Body of pancreas (tissue), 4 donors: ENCODE measurements around the gene GDPD4. TPM values are rescaled to one million over a fixed set of nuclear protein-coding genes. Genes with fewer than 3 reads are reported as not detected.

Experiments
- ATAC-seq: fragments of 150-250 bp; one replicate; pipeline ENCODE4 v1.9.1; 2016
- DNase-seq, 4 donors: peaks; one replicate each; pipeline ENCODE4 v3.0.0-alpha.2; 2019
- H3K27ac ChIP-seq, 4 donors: fragments of 200-600 bp; sonication (generic); 1 replicate in 3 of 4; 2 replicates in 1 of 4; pipeline versions ENCODE4 v1.5.1 to v1.6.1; 2016 to 2019; ENCODE audit warnings: mild to moderate bottlenecking in 1 of 4, mixed read lengths in 1 of 4, moderate library complexity in 1 of 4
- H3K27me3 ChIP-seq, 2 donors: fragments of 200-600 bp; sonication (generic); one replicate each; pipeline ENCODE4 v1.6.0; 2016; ENCODE audit warnings: mild to moderate bottlenecking in 1 of 2
- H3K36me3 ChIP-seq, 2 donors: fragments of 200-600 bp; sonication (generic); replicated peaks in 1 of 2; 2 replicates each; pipeline ENCODE4 v1.5.1; 2016; ENCODE audit warnings: low read depth in 2 of 2; ENCODE audit not compliant: insufficient read depth in 1 of 2
- H3K4me1 ChIP-seq: fragments of 200-600 bp; sonication (generic); one replicate; pipeline ENCODE4 v1.6.0; 2016
- H3K4me3 ChIP-seq, 2 donors: fragments of 200-600 bp; sonication (generic); 1 replicate in 1 of 2; 2 replicates in 1 of 2; pipeline ENCODE4 v1.5.1; 2016 to 2019
- H3K9me3 ChIP-seq, 3 donors: fragments of 200-600 bp; sonication (generic); 1 replicate in 2 of 3; 2 replicates in 1 of 3; pipeline ENCODE4 v1.5.1; 2016
- POLR2A ChIP-seq, 3 donors: fragments of 450-650 bp; IDR thresholded peaks; one replicate each; pipeline ENCODE4 v1.6.1; 2016; ENCODE audit warnings: antibody characterized with exemption in 3 of 3, mild to moderate bottlenecking in 2 of 3
- WGBS, 2 donors: methylation state at CpG; one replicate each; pipeline ENCODE4 v1.1.5; 2017; 5-methylcytosine and 5-hydroxymethylcytosine counted together
- intact Hi-C: fragments of 100-400 bp; cut with DNase I; formaldehyde crosslinking; loops from one replicate; pipeline ENCODE4 v1.15.1; 2023
- total RNA-seq, 2 donors: library from RNA; depleted of rRNA; stranded (reverse); fragments of >200 nt; gene quantifications; one replicate each; pipeline ENCODE4 v1.1.0, GENCODE V29; 2016
- TF ChIP-seq, protein P1 (sequence below), 7 experiments: fragments of 450-650 bp in 4 of 7; fragments of 200-600 bp in 3 of 7; sonication (generic) in 3 of 7; IDR thresholded peaks; one replicate each; pipeline ENCODE4 v1.5.1; 2016 to 2019; ENCODE audit warnings: antibody characterized with exemption in 7 of 7

GDPD4 gene
- total RNA-seq, 2 donors from 2014 or later: not detected

DNA sequence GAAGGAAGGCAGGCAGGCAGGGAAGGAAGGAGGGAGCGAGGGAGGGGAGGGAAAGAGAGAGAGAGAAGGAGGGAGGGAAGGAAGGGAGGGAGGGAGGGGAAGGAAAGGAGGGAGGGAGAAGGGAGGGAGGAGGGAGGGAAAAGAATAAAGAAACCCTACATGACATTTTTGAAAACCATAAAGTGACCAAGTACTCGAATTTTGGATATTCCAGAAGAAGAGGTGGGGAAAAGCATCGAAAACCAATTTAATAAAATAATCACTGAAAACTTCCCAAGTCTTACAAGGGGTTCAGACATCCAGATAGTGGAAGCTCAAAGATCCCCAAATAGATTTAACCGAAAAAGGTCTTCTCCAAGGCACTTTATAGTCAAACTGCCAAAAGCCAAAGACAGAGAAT, 11.7 kb downstream of the GDPD4 start:
- Histone ChIP-seq H3K36me3 (no peaks in the 10 kb centered on the region), H3K27me3 (no peaks in the 10 kb centered on the region), H3K4me1 (no peaks in the 10 kb centered on the region), H3K4me3 (no peak overlapping the region), H3K9me3 (no peaks in the 10 kb centered on the region), H3K27ac (no peak overlapping the region)
- DNase-seq: no peak
- TF ChIP-seq POLR2A (IDR thresholded peaks at IDR 0.05): no peak
- TF ChIP-seq, protein P1, sequence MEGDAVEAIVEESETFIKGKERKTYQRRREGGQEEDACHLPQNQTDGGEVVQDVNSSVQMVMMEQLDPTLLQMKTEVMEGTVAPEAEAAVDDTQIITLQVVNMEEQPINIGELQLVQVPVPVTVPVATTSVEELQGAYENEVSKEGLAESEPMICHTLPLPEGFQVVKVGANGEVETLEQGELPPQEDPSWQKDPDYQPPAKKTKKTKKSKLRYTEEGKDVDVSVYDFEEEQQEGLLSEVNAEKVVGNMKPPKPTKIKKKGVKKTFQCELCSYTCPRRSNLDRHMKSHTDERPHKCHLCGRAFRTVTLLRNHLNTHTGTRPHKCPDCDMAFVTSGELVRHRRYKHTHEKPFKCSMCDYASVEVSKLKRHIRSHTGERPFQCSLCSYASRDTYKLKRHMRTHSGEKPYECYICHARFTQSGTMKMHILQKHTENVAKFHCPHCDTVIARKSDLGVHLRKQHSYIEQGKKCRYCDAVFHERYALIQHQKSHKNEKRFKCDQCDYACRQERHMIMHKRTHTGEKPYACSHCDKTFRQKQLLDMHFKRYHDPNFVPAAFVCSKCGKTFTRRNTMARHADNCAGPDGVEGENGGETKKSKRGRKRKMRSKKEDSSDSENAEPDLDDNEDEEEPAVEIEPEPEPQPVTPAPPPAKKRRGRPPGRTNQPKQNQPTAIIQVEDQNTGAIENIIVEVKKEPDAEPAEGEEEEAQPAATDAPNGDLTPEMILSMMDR (IDR thresholded peaks at IDR 0.05): no peak
- intact Hi-C loops: no loop called here
- no peak for ATAC-seq
- 76 to 81% methylated on average over 4 of the region's 4 CpGs for WGBS, 2 donors

DNA sequence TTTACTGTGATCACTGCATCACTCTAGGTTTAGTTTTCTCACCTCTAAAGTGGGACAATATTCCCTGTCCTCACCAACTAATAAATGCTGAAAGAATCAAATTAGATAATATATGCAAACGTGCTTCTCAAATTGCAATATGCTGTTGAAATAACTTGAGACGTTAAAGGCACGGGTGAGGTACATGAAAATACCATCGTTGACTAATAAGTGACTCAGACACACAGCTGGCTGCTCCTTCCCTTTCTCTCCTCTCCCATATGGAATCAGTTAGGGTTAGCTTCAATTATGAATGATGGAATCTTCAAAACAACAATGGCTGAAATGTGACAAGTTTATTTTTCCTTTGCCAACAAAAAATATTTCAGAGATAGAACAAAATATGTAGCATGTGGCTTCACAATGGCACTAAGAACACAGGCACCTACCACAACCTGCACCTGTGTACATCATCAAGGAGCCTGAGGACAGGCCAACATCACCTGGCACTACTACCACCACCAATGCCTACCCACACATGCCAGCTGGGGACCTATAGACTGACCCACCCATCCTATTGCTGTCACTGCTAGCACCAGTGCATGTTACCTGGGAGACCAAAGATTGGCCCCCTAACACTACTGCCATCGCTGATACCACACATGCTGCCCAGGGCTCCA, 13.7 kb downstream of the GDPD4 start:
- H3K4me3 ChIP-seq: no peak overlapping the region
- H3K4me1 ChIP-seq: no peaks in the 10 kb centered on the region
- intact Hi-C loops: no loop called here
- no peaks in the 10 kb centered on the region for H3K9me3 ChIP-seq
- ATAC-seq (no peak), DNase-seq (no peak)
- no peak overlapping the region for H3K27ac ChIP-seq
- WGBS, 2 donors: 78 to 88% methylated on average over 5 of the region's 5 CpGs
- no peaks in the 10 kb centered on the region for H3K36me3 ChIP-seq
- no peak for TF ChIP-seq POLR2A (IDR thresholded peaks at IDR 0.05)
- H3K27me3 ChIP-seq: no peaks in the 10 kb centered on the region

DNA sequence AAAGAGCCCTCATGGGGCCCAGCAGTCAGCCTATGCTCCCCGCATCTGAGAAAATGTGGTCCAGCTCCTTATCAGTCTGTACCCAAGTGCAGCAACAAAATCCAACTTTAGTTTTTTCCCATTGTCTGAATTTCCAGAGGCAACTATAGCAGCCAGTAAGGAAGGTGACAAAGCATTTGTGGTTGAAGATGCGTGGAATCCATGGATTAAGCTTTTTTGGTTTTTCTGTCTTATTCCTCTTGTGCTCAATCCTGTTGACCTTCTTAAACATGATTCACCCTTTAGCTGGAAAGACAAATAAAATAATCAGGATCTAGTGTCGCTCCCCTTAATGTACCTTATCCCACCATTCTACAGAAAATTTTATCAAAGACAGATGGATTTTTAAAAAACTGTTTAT, 14.3 kb downstream of the GDPD4 start:
- DNase-seq: no peak
- ATAC-seq: no peak
- TF ChIP-seq, protein P1 (IDR thresholded peaks at IDR 0.05): no peak
- TF ChIP-seq POLR2A (IDR thresholded peaks at IDR 0.05): no peak
- Histone ChIP-seq H3K4me1 (no peaks in the 10 kb centered on the region), H3K27ac (no peak overlapping the region), H3K9me3 (no peaks in the 10 kb centered on the region), H3K27me3 (no peaks in the 10 kb centered on the region), H3K36me3 (no peaks in the 10 kb centered on the region), H3K4me3 (no peak overlapping the region)
- intact Hi-C loops: no loop called here
- WGBS, 2 donors: 91 to 92% methylated on average over 3 of the region's 3 CpGs

DNA sequence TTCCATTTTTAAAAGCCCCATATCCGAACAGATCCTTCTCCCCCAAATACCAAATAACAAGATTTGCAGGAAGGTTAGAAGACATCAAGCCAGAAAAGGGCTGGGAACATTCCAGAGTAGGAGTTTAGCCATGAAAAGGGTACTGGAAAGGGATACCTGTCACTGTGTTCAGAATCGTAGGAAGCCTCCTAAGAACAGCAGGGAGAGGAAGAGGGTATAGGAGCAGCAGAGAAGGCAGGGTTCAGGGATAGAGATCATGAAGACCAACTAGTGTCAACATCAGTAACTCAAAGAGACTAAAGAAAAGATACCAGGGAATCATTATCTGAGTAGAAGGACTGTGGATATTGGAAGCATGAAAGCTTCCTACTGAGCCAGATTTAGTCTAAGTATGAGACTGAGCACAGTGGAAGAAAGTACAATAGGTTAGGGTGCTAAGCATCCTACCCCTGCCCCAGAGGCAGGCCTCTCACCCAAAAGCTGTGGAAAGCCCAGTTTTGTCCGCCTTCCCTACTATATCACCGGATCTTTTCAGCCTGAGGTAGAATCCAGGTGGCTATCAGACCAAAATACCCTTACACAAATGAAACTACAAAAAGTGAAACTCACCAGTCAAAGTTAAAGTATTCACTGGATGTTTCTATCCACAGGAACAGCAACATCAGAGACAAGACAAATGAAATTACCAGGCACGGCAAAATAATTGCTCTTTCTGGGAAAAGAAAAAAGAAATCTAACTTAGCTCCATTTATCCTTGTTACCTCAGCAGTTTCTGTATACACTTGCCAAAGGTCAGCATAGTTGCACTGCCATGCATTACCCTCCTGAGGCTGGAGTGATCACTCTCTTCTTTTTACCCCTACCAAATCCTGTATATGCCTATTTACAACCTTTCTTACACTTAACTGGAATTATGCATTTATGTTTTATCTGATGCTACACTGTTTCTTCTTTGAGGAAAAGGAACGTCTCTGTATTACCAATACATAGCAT, 16.7 kb downstream of the GDPD4 start:
- Histone ChIP-seq H3K4me1 (no peaks in the 10 kb centered on the region), H3K27me3 (no peaks in the 10 kb centered on the region), H3K4me3 (no peak overlapping the region), H3K27ac (no peak overlapping the region), H3K36me3 (no peaks in the 10 kb centered on the region), H3K9me3 (peaks cover 0 to 3% (median 0%) of the 10 kb centered on the region in 3 donors)
- WGBS, 2 donors: 74 to 79% methylated on average over 6 of the region's 6 CpGs
- DNase-seq (no peak), ATAC-seq (no peak)
- intact Hi-C loops: no loop called here
- TF ChIP-seq POLR2A (IDR thresholded peaks at IDR 0.05): no peak
- TF ChIP-seq, protein P1 (IDR thresholded peaks at IDR 0.05): no peak

DNA sequence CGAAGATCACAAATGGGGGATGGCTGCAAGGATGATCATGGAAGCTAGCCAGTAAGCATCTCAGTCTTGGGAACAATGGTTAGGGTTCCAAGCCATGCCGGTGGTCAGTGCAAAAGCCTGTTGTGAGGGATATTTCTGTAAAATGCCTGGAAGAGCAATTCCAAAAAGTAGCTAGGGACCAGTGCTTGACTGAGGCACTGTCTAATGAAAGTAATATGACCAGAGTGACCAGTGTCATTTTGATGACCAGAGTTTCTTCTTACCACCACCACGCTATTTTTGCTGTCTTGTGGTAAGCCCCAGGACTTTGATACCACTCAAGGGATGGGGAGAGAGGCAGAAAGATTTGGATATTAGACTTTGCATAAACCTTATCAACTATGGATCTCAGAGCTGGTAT, 18.4 kb downstream of the GDPD4 start:
- Histone ChIP-seq H3K4me1 (no peaks in the 10 kb centered on the region), H3K9me3 (peaks cover 0 to 3% (median 0%) of the 10 kb centered on the region in 3 donors), H3K27me3 (no peaks in the 10 kb centered on the region), H3K36me3 (no peaks in the 10 kb centered on the region), H3K4me3 (no peak overlapping the region), H3K27ac (no peak overlapping the region)
- TF ChIP-seq, protein P1 (IDR thresholded peaks at IDR 0.05): no peak
- TF ChIP-seq POLR2A (IDR thresholded peaks at IDR 0.05): no peak
- ATAC-seq (no peak), DNase-seq (no peak)
- intact Hi-C loops: no loop called here
- 63 to 86% methylated on average over 3 of the region's 3 CpGs for WGBS, 2 donors
